HTR-8/SVneo (cell line): ENCODE results near the gene MBIP.

Experiments
- DNase-seq: peaks from one replicate; pipeline ENCODE4 v3.0.0; 2011; ENCODE audit warnings: low spot score, mixed read lengths; ENCODE audit not compliant: insufficient read length
- FAIRE-seq: peaks from 2 replicates; lab custom pipeline; 2011; peaks lifted over from hg19 to GRCh38; lab: Jason Lieb, UNC

Gene MBIP

GRCh38 chr14:36271222-36271621 lies 49.2 kb downstream of the MBIP start:
- no peak for FAIRE-seq
- no peak for DNase-seq

GRCh38 chr14:36270191-36270590 lies 50.2 kb downstream of the MBIP start:
- FAIRE-seq (no peak), DNase-seq (no peak)

- FAIRE-seq: no peak
- no peak for DNase-seq
These were observed 52.3 kb downstream of the MBIP start for GRCh38 chr14:36268121-36268520.

- DNase-seq (no peak), FAIRE-seq (no peak)
These were observed 55.8 kb downstream of the MBIP start for GRCh38 chr14:36264595-36264994.

GRCh38 chr14:36264107-36264506 lies 56.3 kb downstream of the MBIP start:
- DNase-seq (no peak), FAIRE-seq (no peak)

GRCh38 chr14:36260970-36261640 lies 59.3 kb downstream of the MBIP start:
- FAIRE-seq: peak; percentile 33

DNA sequence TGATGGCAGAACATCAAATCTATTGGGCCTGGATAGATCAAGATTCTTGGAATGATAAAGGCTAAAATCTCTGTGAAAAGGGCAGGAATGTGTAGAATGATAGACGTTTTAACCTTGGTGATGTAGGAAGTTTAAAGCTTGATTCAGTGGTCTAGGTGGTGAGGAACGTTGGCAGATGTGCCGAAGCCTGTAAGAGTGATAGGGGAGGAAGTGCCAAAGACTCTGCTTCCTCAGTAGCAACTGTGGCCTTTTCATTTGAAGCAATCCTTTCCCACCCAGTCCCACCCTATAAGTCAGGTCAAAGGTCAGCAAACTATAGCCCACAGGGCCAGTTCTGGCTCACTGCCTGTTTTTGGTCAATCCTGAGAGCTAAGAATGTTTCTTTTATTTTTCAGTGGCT lies 62.2 kb downstream of the MBIP start:
- no peak for DNase-seq
- no peak for FAIRE-seq

More at GRCh38 chr14:36260970-36261640, 59.3 kb downstream of the MBIP start:
- DNase-seq: no peak

DNA sequence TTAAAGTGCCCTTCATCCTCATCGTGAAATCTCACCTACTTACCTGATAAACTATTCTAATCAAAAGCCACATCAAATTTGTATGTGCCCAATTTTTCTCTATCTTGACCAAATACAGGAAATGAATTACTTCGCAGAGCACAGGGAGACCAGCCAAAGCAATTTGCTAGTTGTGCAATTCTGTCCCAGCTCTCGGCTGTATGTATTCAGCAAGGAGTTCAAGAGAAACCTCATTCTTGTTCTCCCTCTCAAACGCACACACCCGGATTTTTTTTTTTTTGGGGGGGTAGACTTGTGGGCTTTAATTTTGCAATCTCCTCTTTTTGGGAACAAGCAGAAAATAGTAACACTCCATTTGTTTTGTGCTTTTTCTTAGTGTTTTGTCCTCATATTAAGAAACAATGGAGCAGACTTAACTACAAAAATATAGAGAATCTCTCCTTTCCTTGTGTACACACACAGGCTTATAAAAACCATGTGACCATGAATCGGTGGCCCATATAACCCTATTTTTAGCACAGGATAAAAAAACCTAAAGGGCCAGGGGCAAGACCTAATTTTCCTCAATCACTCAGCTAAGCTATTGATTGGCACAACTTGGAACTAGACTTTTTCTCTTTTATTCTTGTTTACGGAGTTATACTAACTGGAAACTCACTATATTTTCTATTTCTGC lies 64.2 kb downstream of the MBIP start:
- DNase-seq (no peak), FAIRE-seq (no peak)

GRCh38 chr14:36254020-36254624 lies 66.3 kb downstream of the MBIP start:
- DNase-seq (no peak), FAIRE-seq (no peak)
